Adrenal gland (tissue), 5 donors: ENCODE results near the gene DST.

ENCODE experiments used
- CTCF ChIP-seq, 6 experiments: fragments of 450-650 bp in 4 of 6; fragments of 200-600 bp in 2 of 6; sonication (generic) in 1 of 6; IDR thresholded peaks; 1 replicate in 5 of 6; 2 replicates in 1 of 6; pipeline versions ENCODE4 v1.5.1 to v1.8.0; 2016 to 2021; ENCODE audit warnings: antibody characterized with exemption in 6 of 6, mild to moderate bottlenecking in 2 of 6, moderate library complexity in 1 of 6
- POLR2A ChIP-seq, 2 donors: fragments of 450-650 bp; IDR thresholded peaks; one replicate each; pipeline ENCODE4 v1.6.1; 2017; ENCODE audit warnings: antibody characterized with exemption in 2 of 2, mild to moderate bottlenecking in 2 of 2, moderate library complexity in 1 of 2
- donor health status: DM: no; HTN: no; CAD: no.

GRCh38 chr6:56536536-56536935, 106.2 kb downstream of the DST start:
- TF ChIP-seq CTCF (IDR thresholded peaks at IDR 0.05), result no peak
- TF ChIP-seq POLR2A (IDR thresholded peaks at IDR 0.05), result no peak
